K562 (cell line): ENCODE measurements around the gene JADE2. TPM values are rescaled to one million over a fixed set of nuclear protein-coding genes. Genes with fewer than 3 reads are reported as not detected.

ENCODE experiments used
- DNMT1 ChIP-seq: fragments of 450-650 bp; IDR thresholded peaks from 2 replicates; pipeline ENCODE4 v1.6.1; 2016; ENCODE audit warnings: antibody characterized with exemption, mild to moderate bottlenecking
- ERF ChIP-seq: fragments of 450-650 bp; formaldehyde crosslinking; IDR thresholded peaks from 2 replicates; pipeline ENCODE4 v1.4.0; 2020; ENCODE audit warnings: mild to moderate bottlenecking, mixed read lengths
- HMBOX1 ChIP-seq: sonication (generic); IDR thresholded peaks from 2 replicates; pipeline ENCODE4 v1.6.1; 2016
- HNRNPH1 ChIP-seq: fragments of 200-400 bp; formaldehyde crosslinking; optimal IDR thresholded peaks from 2 replicates; pipeline ENCODE3; 2017; ENCODE audit warnings: low read depth, mild to moderate bottlenecking, low read length, moderate library complexity
- JUNB ChIP-seq: fragments of 450-650 bp; formaldehyde crosslinking; conservative IDR thresholded peaks from 2 replicates; pipeline ENCODE4 v1.4.0; 2020; ENCODE audit warnings: mild to moderate bottlenecking
- NR2C2 ChIP-seq, 2 experiments: fragments of 200-800 bp in 1 of 2; sonication (Bioruptor generic) in 1 of 2; sonication (generic) in 1 of 2; formaldehyde crosslinking in 1 of 2; IDR thresholded peaks; 2 replicates each; pipeline versions ENCODE4 v1.6.1 to v1.8.0; 2016 to 2022; ENCODE audit warnings: mild to moderate bottlenecking in 1 of 2, missing compliant biosample characterization in 1 of 2, missing genetic modification characterization in 1 of 2, missing genetic modification reagents in 1 of 2
- PHF20 ChIP-seq: fragments of 450-650 bp; IDR thresholded peaks from 2 replicates; pipeline ENCODE4 v1.6.1; 2018; ENCODE audit not compliant: partially characterized antibody
- RAD21 ChIP-seq, 2 experiments: fragments of 250-450 bp in 1 of 2; fragments of 450-650 bp in 1 of 2; sonication (Bioruptor Pico) in 1 of 2; formaldehyde crosslinking in 1 of 2; IDR thresholded peaks in 1 of 2; conservative IDR thresholded peaks in 1 of 2; 2 replicates each; pipeline versions ENCODE4 v1.4.0 to v1.8.0; 2020 to 2022; ENCODE audit warnings: mild to moderate bottlenecking in 2 of 2, moderate library complexity in 1 of 2
- RBFOX2 ChIP-seq: fragments of 200-400 bp; formaldehyde crosslinking; IDR thresholded peaks from 2 replicates; pipeline ENCODE4 v1.6.1; 2017; ENCODE audit warnings: low read depth, mild to moderate bottlenecking, low read length, moderate library complexity
- RNF2 ChIP-seq: sonication (generic); IDR thresholded peaks from 2 replicates; pipeline ENCODE4 v1.6.1; 2016
- SP1 ChIP-seq: sonication (generic); formaldehyde crosslinking; IDR thresholded peaks from 2 replicates; pipeline ENCODE4 v1.8.1; 2022; ENCODE audit warnings: mild to moderate bottlenecking, missing genetic modification reagents
- SRSF7 ChIP-seq: fragments of 200-400 bp; formaldehyde crosslinking; optimal IDR thresholded peaks from 2 replicates; pipeline ENCODE3; 2017; ENCODE audit warnings: mild to moderate bottlenecking, low read depth, low read length
- TCF3 ChIP-seq: sonication (generic); formaldehyde crosslinking; IDR thresholded peaks from 2 replicates; pipeline ENCODE4 v1.4.0; 2020; ENCODE audit warnings: mild to moderate bottlenecking, missing genetic modification reagents
- TCF7L2 ChIP-seq: fragments of 150-350 bp; IDR thresholded peaks from 2 replicates; pipeline ENCODE4 v1.6.1; 2016; ENCODE audit warnings: low read depth, mild to moderate bottlenecking, low read length, moderate library complexity
- TFAP4 ChIP-seq: sonication (generic); formaldehyde crosslinking; IDR thresholded peaks from 2 replicates; pipeline ENCODE4 v1.8.0; 2022; ENCODE audit warnings: missing genetic modification reagents, mild to moderate bottlenecking, moderate library complexity, borderline replicate concordance
- ZBTB26 ChIP-seq: fragments of 450-650 bp; formaldehyde crosslinking; IDR thresholded peaks from 2 replicates; pipeline ENCODE4 v1.4.0; 2022; ENCODE audit warnings: missing genetic modification characterization
- ZFPM2 ChIP-seq: fragments of 250-450 bp; sonication (Bioruptor Pico); IDR thresholded peaks from 2 replicates; pipeline ENCODE4 v1.5.1; 2022; ENCODE audit warnings: mild to moderate bottlenecking
- ZFX ChIP-seq: sonication (generic); formaldehyde crosslinking; IDR thresholded peaks from 2 replicates; pipeline ENCODE4 v1.8.0; 2022; ENCODE audit warnings: mild to moderate bottlenecking, missing genetic modification reagents, moderate library complexity
- ZNF23 ChIP-seq: fragments of 250-450 bp; sonication (Bioruptor Pico); IDR thresholded peaks from 2 replicates; pipeline ENCODE4 v1.4.0; 2020; ENCODE audit warnings: mild to moderate bottlenecking
- ZNF24 ChIP-seq: fragments of 450-650 bp; IDR thresholded peaks from 2 replicates; pipeline ENCODE4 v1.6.1; 2016
- ZNF282 ChIP-seq: sonication (generic); formaldehyde crosslinking; IDR thresholded peaks from 2 replicates; pipeline ENCODE4 v1.8.1; 2023; ENCODE audit warnings: missing genetic modification reagents
- polyA plus RNA-seq, 8 experiments: library from polyadenylated mRNA; depleted of rRNA in 4 of 8; stranded (reverse) in 5 of 8; unstranded in 3 of 8; fragments of >200 nt; fragmentation: Nextera tagmentation in 2 of 8; fragmentation: Illumina TruSeq in 1 of 8; extraction: Ambion mirVana in 2 of 8; extraction: Trizol in 1 of 8; gene quantifications; 2 replicates each; pipeline versions ENCODE4 v1.2.1 to v1.2.3, GENCODE V29; 2011 to 2014; ENCODE audit warnings: inconsistent platforms in 1 of 8, missing spikeins in 1 of 8
- total RNA-seq, 7 experiments: library from RNA; depleted of rRNA in 6 of 7; stranded (reverse); fragments of >200 nt in 6 of 7; fragmentation: Illumina TruSeq in 2 of 7; extraction: Trizol in 2 of 7; gene quantifications; 2 replicates each; pipeline versions ENCODE4 v1.2.1 to v1.2.3, GENCODE V29; 2011 to 2021; ENCODE audit warnings: low replicate concordance in 1 of 7
- TF ChIP-seq, protein P1 (sequence below): IDR thresholded peaks from 2 replicates; pipeline ENCODE4 v1.6.1; 2011; ENCODE audit not compliant: insufficient read length; ENCODE audit errors: extremely low read depth
- TF ChIP-seq, protein P2 (sequence below): sonication (generic); formaldehyde crosslinking; IDR thresholded peaks from 2 replicates; pipeline ENCODE4 v1.8.1; 2023; ENCODE audit warnings: mild to moderate bottlenecking, missing genetic modification reagents

JADE2 gene
- total and polyA plus RNA-seq, 9 of the 15 experiments (the other 6 are each of a cell fraction or from before 2014, with no cell fraction given) = 0.50 to 23.3 (median 9.1) TPM

- TF ChIP-seq RBFOX2 (0 out of 2 replicates have a peak, but pooled peaks have one; percentile 1), ZNF23 (no peak), RAD21 (CRISPR knock-in tag; conservative IDR thresholded peaks at IDR 0.05 in 1 of 2, IDR thresholded peaks at IDR 0.05 in 1 of 2) (peak; percentile 35 to 44; a peak in 2 of 4 replicates), PHF20 (no peak), HNRNPH1 (no peak), TFAP4 (CRISPR knock-in tag) (peak; percentile 80), ERF (CRISPR knock-in tag) (no peak), ZFPM2 (no peak), HMBOX1 (no peak), ZFX (CRISPR knock-in tag) (peak; percentile 52), ZBTB26 (CRISPR knock-in tag) (no peak), TCF7L2 (no peak), SRSF7 (no peak), JUNB (CRISPR knock-in tag) (no peak), ZNF282 (CRISPR knock-in tag) (no peak), SP1 (no peak), ZNF24 (no peak), TCF3 (CRISPR knock-in tag) (no peak), NR2C2 (CRISPR knock-in tag; IDR thresholded peaks at IDR 0.05) (no peak), NR2C2 (tag; IDR thresholded peaks at IDR 0.05) (no peak; the same call in none of the 2 replicates), RNF2 (no peak), DNMT1 (no peak)
- TF ChIP-seq, protein P1, sequence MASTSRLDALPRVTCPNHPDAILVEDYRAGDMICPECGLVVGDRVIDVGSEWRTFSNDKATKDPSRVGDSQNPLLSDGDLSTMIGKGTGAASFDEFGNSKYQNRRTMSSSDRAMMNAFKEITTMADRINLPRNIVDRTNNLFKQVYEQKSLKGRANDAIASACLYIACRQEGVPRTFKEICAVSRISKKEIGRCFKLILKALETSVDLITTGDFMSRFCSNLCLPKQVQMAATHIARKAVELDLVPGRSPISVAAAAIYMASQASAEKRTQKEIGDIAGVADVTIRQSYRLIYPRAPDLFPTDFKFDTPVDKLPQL = no peak
- TF ChIP-seq, protein P2, sequence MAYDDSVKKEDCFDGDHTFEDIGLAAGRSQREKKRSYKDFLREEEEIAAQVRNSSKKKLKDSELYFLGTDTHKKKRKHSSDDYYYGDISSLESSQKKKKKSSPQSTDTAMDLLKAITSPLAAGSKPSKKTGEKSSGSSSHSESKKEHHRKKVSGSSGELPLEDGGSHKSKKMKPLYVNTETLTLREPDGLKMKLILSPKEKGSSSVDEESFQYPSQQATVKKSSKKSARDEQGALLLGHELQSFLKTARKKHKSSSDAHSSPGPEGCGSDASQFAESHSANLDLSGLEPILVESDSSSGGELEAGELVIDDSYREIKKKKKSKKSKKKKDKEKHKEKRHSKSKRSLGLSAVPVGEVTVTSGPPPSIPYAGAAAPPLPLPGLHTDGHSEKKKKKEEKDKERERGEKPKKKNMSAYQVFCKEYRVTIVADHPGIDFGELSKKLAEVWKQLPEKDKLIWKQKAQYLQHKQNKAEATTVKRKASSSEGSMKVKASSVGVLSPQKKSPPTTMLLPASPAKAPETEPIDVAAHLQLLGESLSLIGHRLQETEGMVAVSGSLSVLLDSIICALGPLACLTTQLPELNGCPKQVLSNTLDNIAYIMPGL (CRISPR knock-in tag) = no peak
Measured at GRCh38 chr5:134527156-134527960, 1.9 kb downstream of the JADE2 start (continued).
